Colonic mucosa (tissue), 4 donors: ENCODE measurements around the gene EBLN1. TPM values are rescaled to one million over a fixed set of nuclear protein-coding genes. Genes with fewer than 3 reads are reported as not detected.

Experiments used
- DNase-seq: peaks from one replicate; pipeline ENCODE4 v3.0.0-alpha.2; 2020
- H3K27ac ChIP-seq: fragments of 200-600 bp; one replicate; pipeline ENCODE4 v1.8.0; 2021
- H3K27me3 ChIP-seq: fragments of 200-600 bp; one replicate; pipeline ENCODE4 v1.8.0; 2021
- H3K36me3 ChIP-seq: fragments of 200-600 bp; one replicate; pipeline ENCODE4 v1.8.0; 2021
- H3K4me1 ChIP-seq: fragments of 200-600 bp; one replicate; pipeline ENCODE4 v1.8.0; 2021; ENCODE audit warnings: mild to moderate bottlenecking
- H3K4me3 ChIP-seq: fragments of 200-600 bp; one replicate; pipeline ENCODE4 v1.8.0; 2021
- H3K9ac ChIP-seq, 2 donors: one replicate each; pipeline ENCODE4 v1.7.0; 2013; ENCODE audit warnings: control low read depth in 2 of 2, low read depth in 2 of 2, low read length in 2 of 2
- H3K9me3 ChIP-seq: fragments of 200-600 bp; one replicate; pipeline ENCODE4 v1.8.0; 2021
- intact Hi-C: fragments of 100-400 bp; cut with DNase I; formaldehyde crosslinking; loops from one replicate; pipeline ENCODE4 v1.14.1; 2022
- total RNA-seq, 2 donors: library from RNA; stranded (reverse); fragmentation: NEBNext Ultra II Directional in 1 of 2; extraction: Animal tissue kit (Norgen Biotek cat#: 25700) in 1 of 2; gene quantifications; one replicate each; pipeline ENCODE4 v1.2.1, GENCODE V29; 2021
- TF ChIP-seq, protein P1 (sequence below): fragments of 200-600 bp; IDR thresholded peaks from one replicate; pipeline ENCODE4 v1.8.0; 2022; ENCODE audit warnings: antibody characterized with exemption, mild to moderate bottlenecking
- donor health status: healthy.
- donor health status: DM: no; HTN: no; CAD: no.
- donor health status: DM: no; HTN: no; CAD: no.

EBLN1 gene
- total RNA-seq, 2 donors from 2014 or later = not detected

DNA sequence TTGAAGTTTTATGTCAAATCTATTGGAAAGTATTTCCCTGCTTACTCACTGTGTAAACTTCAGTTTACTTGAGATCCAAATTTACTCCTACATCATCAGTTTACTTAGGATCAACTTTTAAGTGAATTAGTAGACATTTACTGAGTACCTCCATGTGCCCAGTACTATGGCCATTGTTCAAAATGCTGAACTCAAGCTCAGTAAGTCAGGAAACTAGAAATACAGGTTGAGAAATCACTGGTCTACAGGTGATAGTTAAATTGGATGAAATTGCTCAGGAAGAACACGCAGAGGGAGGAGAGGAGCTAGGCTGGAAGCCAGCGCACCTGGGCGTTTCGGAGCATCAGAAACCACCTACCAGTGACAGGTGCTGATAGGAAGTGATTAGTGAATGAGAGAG lies 25.5 kb upstream of the EBLN1 start:
- Histone ChIP-seq H3K4me1 (no peaks in the 10 kb centered on the region), H3K4me3 (no peak overlapping the region), H3K9me3 (no peaks in the 10 kb centered on the region), H3K27ac (no peak overlapping the region), H3K27me3 (no peaks in the 10 kb centered on the region), H3K9ac (no peak overlapping the region), H3K36me3 (no peaks in the 10 kb centered on the region)
- no peak for DNase-seq
- intact Hi-C loops = no loop called here
- TF ChIP-seq, protein P1, sequence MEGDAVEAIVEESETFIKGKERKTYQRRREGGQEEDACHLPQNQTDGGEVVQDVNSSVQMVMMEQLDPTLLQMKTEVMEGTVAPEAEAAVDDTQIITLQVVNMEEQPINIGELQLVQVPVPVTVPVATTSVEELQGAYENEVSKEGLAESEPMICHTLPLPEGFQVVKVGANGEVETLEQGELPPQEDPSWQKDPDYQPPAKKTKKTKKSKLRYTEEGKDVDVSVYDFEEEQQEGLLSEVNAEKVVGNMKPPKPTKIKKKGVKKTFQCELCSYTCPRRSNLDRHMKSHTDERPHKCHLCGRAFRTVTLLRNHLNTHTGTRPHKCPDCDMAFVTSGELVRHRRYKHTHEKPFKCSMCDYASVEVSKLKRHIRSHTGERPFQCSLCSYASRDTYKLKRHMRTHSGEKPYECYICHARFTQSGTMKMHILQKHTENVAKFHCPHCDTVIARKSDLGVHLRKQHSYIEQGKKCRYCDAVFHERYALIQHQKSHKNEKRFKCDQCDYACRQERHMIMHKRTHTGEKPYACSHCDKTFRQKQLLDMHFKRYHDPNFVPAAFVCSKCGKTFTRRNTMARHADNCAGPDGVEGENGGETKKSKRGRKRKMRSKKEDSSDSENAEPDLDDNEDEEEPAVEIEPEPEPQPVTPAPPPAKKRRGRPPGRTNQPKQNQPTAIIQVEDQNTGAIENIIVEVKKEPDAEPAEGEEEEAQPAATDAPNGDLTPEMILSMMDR = no peak

DNA sequence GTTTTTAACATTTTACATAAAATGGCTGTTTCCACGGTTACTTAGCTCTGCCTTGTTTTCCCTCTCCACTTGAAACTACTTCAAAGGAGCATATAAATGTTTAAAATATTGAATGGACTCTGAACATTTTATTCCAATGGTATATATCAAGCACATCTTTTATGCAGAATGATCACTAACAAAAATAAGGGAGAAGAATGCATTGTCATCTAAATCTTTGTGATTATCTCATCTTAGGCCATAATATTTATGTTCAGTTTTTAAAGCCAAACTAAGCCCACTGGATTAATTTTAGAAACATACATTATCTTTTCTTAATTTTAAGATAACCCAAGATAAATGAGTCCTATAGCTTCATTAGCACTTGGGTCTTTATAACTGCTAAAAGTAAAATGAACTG lies 13.4 kb upstream of the EBLN1 start:
- TF ChIP-seq, protein P1 = no peak
- H3K9me3 ChIP-seq = no peaks in the 10 kb centered on the region
- H3K4me1 ChIP-seq = no peaks in the 10 kb centered on the region
- no peak for DNase-seq
- intact Hi-C loops = no loop called here
- H3K36me3 ChIP-seq = no peaks in the 10 kb centered on the region
- no peak overlapping the region for H3K27ac ChIP-seq
- H3K9ac ChIP-seq = no peak overlapping the region
- no peaks in the 10 kb centered on the region for H3K27me3 ChIP-seq
- no peak overlapping the region for H3K4me3 ChIP-seq

DNA sequence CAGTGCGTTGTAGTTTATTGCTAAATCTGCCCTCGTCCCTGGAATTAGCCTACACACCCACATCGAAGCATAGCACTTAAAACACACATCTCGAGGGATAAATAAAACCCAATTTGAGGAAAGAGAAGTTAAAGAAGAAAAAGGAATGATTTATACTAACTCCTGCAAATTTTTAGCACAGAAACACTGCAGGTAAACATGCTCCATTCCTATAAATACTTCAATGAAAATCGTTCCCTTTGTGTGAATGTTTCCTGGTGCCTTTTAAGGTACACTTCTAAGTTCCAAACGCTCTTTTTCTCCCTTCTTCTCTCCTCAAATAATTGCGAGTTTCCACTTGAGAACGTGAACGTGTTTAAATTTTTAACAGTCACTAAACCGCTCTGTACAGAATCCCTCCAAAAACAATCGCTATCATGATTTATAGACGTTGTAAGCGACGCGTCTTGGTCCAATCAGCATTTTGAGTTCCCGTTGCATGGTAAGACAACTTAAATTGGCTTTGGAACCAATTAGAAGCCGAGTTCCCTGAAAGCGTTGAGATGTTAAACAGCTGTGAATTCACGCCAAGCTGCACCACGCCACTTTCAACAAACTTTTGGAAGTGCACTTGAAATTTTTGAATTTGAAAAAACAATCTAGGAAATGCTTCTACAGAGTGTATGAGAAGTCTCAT lies 12.5 kb upstream of the EBLN1 start:
- intact Hi-C loops = no loop called here
- TF ChIP-seq, protein P1 = no peak
- Histone ChIP-seq H3K9me3 (no peaks in the 10 kb centered on the region), H3K4me1 (no peaks in the 10 kb centered on the region), H3K4me3 (peak overlapping the region; percentile 69), H3K27me3 (no peaks in the 10 kb centered on the region), H3K36me3 (no peaks in the 10 kb centered on the region), H3K27ac (no peak overlapping the region), H3K9ac (peak overlapping the region in 1 of 2 donors; percentile 49)
- DNase-seq = peak; percentile 37

DNA sequence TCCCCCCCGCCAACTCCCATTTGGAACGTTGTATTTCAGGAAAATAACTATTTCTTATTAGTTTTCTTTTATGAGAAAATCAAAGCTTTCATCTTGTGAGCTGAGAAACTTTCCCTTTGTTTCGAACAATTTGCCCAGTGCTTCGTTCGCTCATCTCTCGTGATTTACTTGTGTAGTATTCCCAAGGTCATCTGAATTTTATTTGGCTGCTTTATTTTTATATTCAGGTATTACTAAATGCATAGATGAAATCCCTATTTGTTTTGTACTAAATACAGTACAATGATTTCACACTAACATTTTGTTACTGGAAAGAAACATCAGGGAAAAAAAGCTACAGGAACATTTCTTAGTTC lies 12.0 kb upstream of the EBLN1 start:
- Histone ChIP-seq H3K27me3 (no peaks in the 10 kb centered on the region), H3K4me1 (no peaks in the 10 kb centered on the region), H3K4me3 (peak overlapping the region; percentile 69), H3K9me3 (no peaks in the 10 kb centered on the region), H3K9ac (peak overlapping the region in 1 of 2 donors; percentile 68), H3K36me3 (no peaks in the 10 kb centered on the region), H3K27ac (no peak overlapping the region)
- TF ChIP-seq, protein P1 = no peak
- intact Hi-C loops = loop anchor here (2.0 to 10.0 kb wide), 2 partner anchors 87 to 235 kb away; partner anchors contain the start of gene COMMD3
- no peak for DNase-seq

DNA sequence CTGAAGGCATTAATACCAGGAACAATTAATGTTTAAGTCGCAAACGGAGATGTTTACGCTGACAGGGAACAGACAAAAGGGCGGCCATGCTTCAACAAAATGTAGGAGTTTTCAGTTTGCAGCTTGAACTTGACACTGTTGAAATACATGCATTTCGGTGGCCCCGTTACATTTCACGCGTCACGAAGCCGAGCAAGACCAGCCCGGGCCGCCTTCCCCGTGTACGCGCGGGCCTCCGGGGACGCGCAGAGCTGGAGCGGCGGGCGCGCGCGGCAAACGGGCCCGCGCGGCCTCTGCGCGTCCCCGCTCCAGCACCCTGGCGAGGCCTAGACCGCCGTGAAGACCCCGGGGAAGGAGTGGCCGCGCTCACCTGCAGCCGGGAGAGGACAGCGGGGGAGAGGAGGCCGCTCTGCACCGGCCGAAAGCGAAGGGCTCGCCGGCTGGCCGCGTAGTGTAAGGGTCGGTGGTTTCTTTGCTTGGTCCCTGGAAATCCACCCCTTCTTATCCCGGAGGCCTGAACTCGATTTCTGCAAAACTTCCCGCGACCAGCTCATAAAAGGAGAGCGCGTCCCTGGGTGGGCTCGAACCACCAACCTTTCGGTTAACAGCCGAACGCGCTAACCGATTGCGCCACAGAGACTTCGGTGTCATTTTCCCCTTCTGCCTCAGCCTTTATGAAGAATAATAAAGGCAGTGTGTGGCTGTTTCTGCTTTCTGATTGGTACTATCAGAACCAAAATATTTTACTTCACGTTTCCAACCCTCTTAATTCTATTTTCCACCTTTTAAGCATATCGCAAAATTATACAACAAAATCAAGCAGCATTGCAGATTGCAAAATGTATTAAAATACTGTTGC lies 11.4 kb upstream of the EBLN1 start:
- TF ChIP-seq, protein P1 = no peak
- peak overlapping the region; percentile 68 to 86 for H3K9ac ChIP-seq
- peak; percentile 91 for DNase-seq
- H3K9me3 ChIP-seq = no peaks in the 10 kb centered on the region
- H3K4me3 ChIP-seq = peak overlapping the region; percentile 69
- no peaks in the 10 kb centered on the region for H3K27me3 ChIP-seq
- intact Hi-C loops = loop anchor here (2.0 to 10.0 kb wide), 2 partner anchors 88 to 234 kb away; partner anchors contain the start of gene COMMD3
- no peaks in the 10 kb centered on the region for H3K36me3 ChIP-seq
- H3K27ac ChIP-seq = peak overlapping the region; percentile 83
- no peaks in the 10 kb centered on the region for H3K4me1 ChIP-seq
